GM12864 (cell line): ENCODE measurements around the gene SS18L1.
"Not testable (repeated sequence)": the region's sequence is repeated elsewhere in the genome, so short reads cannot be mapped to it uniquely, and the experiment has no call there.

Experiments used
- DNase-seq: peaks from one replicate; pipeline ENCODE4 v3.0.0-alpha.2; 2011; ENCODE audit warnings: low read depth
- H3K4me3 ChIP-seq: 2 replicates; pipeline ENCODE4 v1.5.1; 2011; ENCODE audit warnings: mild to moderate bottlenecking, low read depth, low read length, control low read depth
- CTCF ChIP-seq: IDR thresholded peaks from 2 replicates; pipeline ENCODE4 v1.5.1; 2011; ENCODE audit warnings: low read depth, mild to moderate bottlenecking, moderate library complexity, low read length, control low read depth, inconsistent platforms; ENCODE audit errors: missing control alignments

Gene SS18L1

GRCh38 chr20:62145688-62146018 lies 2.1 kb downstream of the SS18L1 start:
- no peak for TF ChIP-seq CTCF
- no peak for DNase-seq
- H3K4me3 ChIP-seq: no peak overlapping the region

DNA sequence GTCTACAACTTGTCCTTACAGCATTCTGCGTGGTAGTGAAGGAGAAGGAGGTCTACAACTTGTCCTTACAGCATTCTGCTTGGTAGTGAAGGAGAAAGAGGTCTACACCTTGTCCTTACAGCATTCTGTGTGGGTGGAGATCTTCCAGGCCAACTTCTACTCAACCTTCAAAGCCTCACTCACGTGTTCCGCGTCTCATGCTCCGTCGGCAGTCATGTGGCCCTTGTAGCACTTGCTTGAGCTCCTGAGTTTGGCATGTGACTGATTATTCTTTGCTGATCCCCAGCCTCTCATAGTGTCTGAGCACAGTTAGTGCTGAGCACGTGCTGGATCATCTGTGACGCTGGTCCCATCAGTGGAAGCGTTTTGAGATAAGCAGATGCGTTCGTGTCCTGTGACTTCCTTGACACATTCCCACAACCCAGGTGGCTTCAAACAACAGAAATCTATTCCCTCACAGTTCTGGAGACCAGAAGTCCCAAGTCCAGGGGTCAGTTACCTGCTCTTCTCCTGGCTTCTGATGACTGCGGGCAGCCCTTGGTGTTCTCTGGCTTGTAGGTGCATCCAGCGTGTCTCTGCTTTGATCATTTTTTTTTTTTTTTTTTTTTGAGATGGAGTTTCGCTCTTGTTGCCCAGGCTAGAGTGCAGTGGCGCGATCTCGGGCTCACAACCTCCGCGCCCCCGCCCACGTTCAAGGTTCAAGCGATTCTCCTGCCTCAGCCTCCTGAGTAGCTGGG lies 2.6 kb downstream of the SS18L1 start:
- DNase-seq: no peak
- H3K4me3 ChIP-seq: no peak overlapping the region
- no peak for TF ChIP-seq CTCF

GRCh38 chr20:62147125-62147524 lies 3.6 kb downstream of the SS18L1 start:
- TF ChIP-seq CTCF: no peak

GRCh38 chr20:62147528-62147927 lies 4.0 kb downstream of the SS18L1 start:
- no peak for DNase-seq
- H3K4me3 ChIP-seq: no peak overlapping the region

More at GRCh38 chr20:62147125-62147524, 3.6 kb downstream of the SS18L1 start:
- no peak overlapping the region for H3K4me3 ChIP-seq
- no peak for DNase-seq

GRCh38 chr20:62148383-62148782 lies 4.8 kb downstream of the SS18L1 start:
- not testable (repeated sequence) for H3K4me3 ChIP-seq, DNase-seq

More at GRCh38 chr20:62147528-62147927, 4.0 kb downstream of the SS18L1 start:
- TF ChIP-seq CTCF: no peak

- H3K4me3 ChIP-seq: no peak overlapping the region
- no peak for TF ChIP-seq CTCF
- no peak for DNase-seq
Measured at GRCh38 chr20:62148908-62149314, 5.3 kb downstream of the SS18L1 start.

GRCh38 chr20:62149532-62150309 lies 6.2 kb downstream of the SS18L1 start:
- no peak for TF ChIP-seq CTCF
- no peak for DNase-seq
- no peak overlapping the region for H3K4me3 ChIP-seq
